IPS-20b (cell line): Measurements from ENCODE around the gene TSPAN4.
A peak's percentile ranks its signal among the peaks of the same experiment; 100 is the strongest.

Source experiments
- H3K27ac ChIP-seq: one replicate; pipeline ENCODE4 v1.5.1; 2013; ENCODE audit warnings: low read length
- H3K27me3 ChIP-seq: 2 replicates; pipeline ENCODE4 v1.6.1; 2013; ENCODE audit warnings: mild to moderate bottlenecking, low read length, inconsistent platforms; ENCODE audit not compliant: insufficient read depth
- H3K36me3 ChIP-seq: 2 replicates; pipeline ENCODE4 v1.6.1; 2013; ENCODE audit warnings: low read depth, mild to moderate bottlenecking, inconsistent platforms, low read length, moderate library complexity; ENCODE audit not compliant: insufficient read depth
- H3K4me1 ChIP-seq: 2 replicates; pipeline ENCODE4 v1.6.1; 2013; ENCODE audit warnings: mild to moderate bottlenecking, control low read depth, inconsistent platforms, low read length, moderate library complexity; ENCODE audit not compliant: insufficient read depth
- H3K4me3 ChIP-seq: 2 replicates; pipeline ENCODE4 v1.5.1; 2013; ENCODE audit warnings: mild to moderate bottlenecking, low read length, inconsistent platforms
- H3K9ac ChIP-seq: 2 replicates; pipeline ENCODE4 v1.6.1; 2013; ENCODE audit warnings: low read depth, mild to moderate bottlenecking, inconsistent platforms, low read length, moderate library complexity
- H3K9me3 ChIP-seq: 2 replicates; pipeline ENCODE4 v1.6.1; 2013; ENCODE audit warnings: mild to moderate bottlenecking, low read depth, low read length, inconsistent platforms; ENCODE audit not compliant: insufficient read depth

Gene TSPAN4

GRCh38 chr11:841981-842369 is 677 bp upstream of the TSPAN4 start:
- Histone ChIP-seq H3K4me1 (peaks cover 18% of the 10 kb centered on the region; the same call in 1 of the 2 replicates), H3K27me3 (no peaks in the 10 kb centered on the region), H3K36me3 (peaks cover 37% of the 10 kb centered on the region), H3K4me3 (peak overlapping the region; percentile 96), H3K27ac (peak overlapping the region; percentile 81), H3K9me3 (no peaks in the 10 kb centered on the region), H3K9ac (peak overlapping the region; percentile 86)

- H3K4me3 ChIP-seq = peak overlapping the region; percentile 96
- peaks cover 26% of the 10 kb centered on the region for H3K36me3 ChIP-seq
- no peaks in the 10 kb centered on the region for H3K9me3 ChIP-seq
- peak overlapping the region; percentile 77; the same call in 1 of the 2 replicates for H3K9ac ChIP-seq
- H3K27ac ChIP-seq = no peak overlapping the region
- H3K4me1 ChIP-seq = peaks cover 18% of the 10 kb centered on the region; the same call in 1 of the 2 replicates
- 0 out of 2 replicates have a peak, but pooled peaks cover under 1% of the 10 kb centered on the region for H3K27me3 ChIP-seq
Measured at GRCh38 chr11:843086-843734, 558 bp downstream of the TSPAN4 start.

- peaks cover 9% of the 10 kb centered on the region for H3K27me3 ChIP-seq
- peaks cover 20% of the 10 kb centered on the region; the same call in 1 of the 2 replicates for H3K4me1 ChIP-seq
- peaks cover 19% of the 10 kb centered on the region for H3K36me3 ChIP-seq
- H3K9me3 ChIP-seq = no peaks in the 10 kb centered on the region
- H3K9ac ChIP-seq = peak overlapping the region; percentile 77; the same call in 1 of the 2 replicates
- peak overlapping the region; percentile 96 for H3K4me3 ChIP-seq
- H3K27ac ChIP-seq = peak overlapping the region; percentile 85
Measured at GRCh38 chr11:843818-844692, 1.4 kb downstream of the TSPAN4 start.

GRCh38 chr11:844693-845644 is 2.3 kb downstream of the TSPAN4 start:
- Histone ChIP-seq H3K4me1 (peaks cover 19% of the 10 kb centered on the region; the same call in 1 of the 2 replicates), H3K27me3 (peaks cover 9% of the 10 kb centered on the region), H3K9me3 (no peaks in the 10 kb centered on the region), H3K27ac (no peak overlapping the region), H3K9ac (peak overlapping the region; percentile 77; the same call in 1 of the 2 replicates), H3K4me3 (peak overlapping the region; percentile 96), H3K36me3 (peaks cover 10% of the 10 kb centered on the region)

- Histone ChIP-seq H3K4me3 (no peak overlapping the region), H3K27me3 (peaks cover 19% of the 10 kb centered on the region), H3K4me1 (peaks cover 17% of the 10 kb centered on the region), H3K36me3 (no peaks in the 10 kb centered on the region), H3K27ac (no peak overlapping the region), H3K9ac (no peak overlapping the region), H3K9me3 (no peaks in the 10 kb centered on the region)
Measured at GRCh38 chr11:845872-846495, 3.3 kb downstream of the TSPAN4 start.

- H3K27me3 ChIP-seq = peaks cover 22% of the 10 kb centered on the region
- H3K4me3 ChIP-seq = no peak overlapping the region
- H3K36me3 ChIP-seq = no peaks in the 10 kb centered on the region
- no peaks in the 10 kb centered on the region for H3K9me3 ChIP-seq
- no peak overlapping the region for H3K9ac ChIP-seq
- no peak overlapping the region for H3K27ac ChIP-seq
- peaks cover 20% of the 10 kb centered on the region for H3K4me1 ChIP-seq
Measured at GRCh38 chr11:846496-847098, 3.9 kb downstream of the TSPAN4 start.

GRCh38 chr11:847876-848275 is 5.2 kb downstream of the TSPAN4 start:
- no peak overlapping the region for H3K9ac ChIP-seq

GRCh38 chr11:848380-848931 is 5.8 kb downstream of the TSPAN4 start:
- H3K9me3 ChIP-seq = no peaks in the 10 kb centered on the region
- no peak overlapping the region for H3K9ac ChIP-seq
- H3K27me3 ChIP-seq = peaks cover 22% of the 10 kb centered on the region
- peak overlapping the region; percentile 64; the same call in 1 of the 2 replicates for H3K4me3 ChIP-seq
- H3K4me1 ChIP-seq = peaks cover 22% of the 10 kb centered on the region
- no peak overlapping the region for H3K27ac ChIP-seq
- no peaks in the 10 kb centered on the region for H3K36me3 ChIP-seq

More at GRCh38 chr11:847876-848275, 5.2 kb downstream of the TSPAN4 start:
- Histone ChIP-seq H3K4me1 (peaks cover 22% of the 10 kb centered on the region), H3K9me3 (no peaks in the 10 kb centered on the region), H3K27ac (no peak overlapping the region), H3K27me3 (peaks cover 22% of the 10 kb centered on the region), H3K36me3 (no peaks in the 10 kb centered on the region), H3K4me3 (no peak overlapping the region)

- H3K27me3 ChIP-seq = peaks cover 22% of the 10 kb centered on the region
- no peak overlapping the region for H3K27ac ChIP-seq
- no peaks in the 10 kb centered on the region for H3K36me3 ChIP-seq
Measured at GRCh38 chr11:849104-849824, 6.6 kb downstream of the TSPAN4 start.

More at GRCh38 chr11:849104-849824, 6.6 kb downstream of the TSPAN4 start:
- peaks cover 22% of the 10 kb centered on the region for H3K4me1 ChIP-seq
- no peaks in the 10 kb centered on the region for H3K9me3 ChIP-seq
- H3K4me3 ChIP-seq = peak overlapping the region; percentile 64; the same call in 1 of the 2 replicates
- H3K9ac ChIP-seq = no peak overlapping the region
